ENCODE measurements around the gene CR1L. TPM values are rescaled to one million over a fixed set of nuclear protein-coding genes. Genes with fewer than 3 reads are reported as not detected.
"Not testable (repeated sequence)": the region's sequence is repeated elsewhere in the genome, so short reads cannot be mapped to it uniquely, and the experiment has no call there.

Gene CR1L
- total and polyA plus RNA-seq, 7 donors, result 0.05 TPM; not detected in 6

DNA sequence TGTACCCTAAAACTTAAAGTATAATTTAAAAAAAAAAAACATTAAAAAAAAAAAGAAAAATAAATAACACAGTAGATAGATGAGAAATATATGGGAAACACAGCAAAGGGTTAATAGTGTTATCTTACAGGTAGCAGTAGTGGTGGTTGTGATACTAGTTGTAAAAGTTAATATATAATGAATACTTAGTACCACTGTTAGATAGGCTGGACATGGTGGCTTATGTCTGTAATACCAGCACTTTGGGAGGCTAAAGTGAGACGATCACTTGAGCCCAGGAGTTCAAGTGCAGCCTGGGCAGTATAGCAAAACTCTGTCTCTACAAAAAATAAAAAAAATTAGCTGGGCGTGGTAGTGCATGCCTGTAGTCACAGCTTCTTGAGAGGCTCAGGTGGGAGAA is 74.3 kb downstream of the CR1L start:
- no peak for ATAC-seq
- WGBS, 3 donors, result 77 to 81% (median 78%) methylated on average over 2 of the region's 2 CpGs
- no peak overlapping the region for H3K27ac ChIP-seq

GRCh38 chr1:207728200-207728858 is 83.4 kb downstream of the CR1L start:
- intact Hi-C loops (cut with DNase I), result not testable (repeated sequence)

More for the DNA sequence above, 74.3 kb downstream of the CR1L start:
- H3K4me3 ChIP-seq, result no peak overlapping the region
- no peak for DNase-seq
- no peaks in the 10 kb centered on the region for H3K4me1 ChIP-seq
- H3K27me3 ChIP-seq (ENCODE audit: insufficient read depth in 3 of 3, low read length in 2 of 3), result no peaks in the 10 kb centered on the region
- no peaks in the 10 kb centered on the region for H3K36me3 ChIP-seq (ENCODE audit: insufficient read depth in 1 of 2, low read depth in 1 of 2)
- TF ChIP-seq CTCF (IDR thresholded peaks at IDR 0.05), result no peak
- intact Hi-C loops (cut with DNase I), result no loop called here
- no peaks in the 10 kb centered on the region for H3K9me3 ChIP-seq

GRCh38 chr1:207737503-207738157 is 92.7 kb downstream of the CR1L start:
- H3K9me3 ChIP-seq; H3K4me3 ChIP-seq; ATAC-seq; H3K4me1 ChIP-seq; H3K36me3 ChIP-seq (ENCODE audit: insufficient read depth in 1 of 2, low read depth in 1 of 2); H3K27me3 ChIP-seq (ENCODE audit: insufficient read depth in 3 of 3, low read length in 2 of 3); H3K27ac ChIP-seq; DNase-seq; intact Hi-C loops (cut with DNase I): not testable (repeated sequence)
- WGBS, 3 donors, result 67 to 74% (median 73%) methylated on average over 7 to 8 of the region's 8 CpGs

More at GRCh38 chr1:207728200-207728858, 83.4 kb downstream of the CR1L start:
- not testable (repeated sequence) for H3K27me3 ChIP-seq (ENCODE audit: insufficient read depth in 3 of 3, low read length in 2 of 3); H3K36me3 ChIP-seq (ENCODE audit: insufficient read depth in 1 of 2, low read depth in 1 of 2); DNase-seq; H3K9me3 ChIP-seq; H3K27ac ChIP-seq; H3K4me3 ChIP-seq; ATAC-seq; H3K4me1 ChIP-seq
- WGBS, 3 donors, result 83 to 90% (median 83%) methylated on average over 4 of the region's 4 CpGs

DNA sequence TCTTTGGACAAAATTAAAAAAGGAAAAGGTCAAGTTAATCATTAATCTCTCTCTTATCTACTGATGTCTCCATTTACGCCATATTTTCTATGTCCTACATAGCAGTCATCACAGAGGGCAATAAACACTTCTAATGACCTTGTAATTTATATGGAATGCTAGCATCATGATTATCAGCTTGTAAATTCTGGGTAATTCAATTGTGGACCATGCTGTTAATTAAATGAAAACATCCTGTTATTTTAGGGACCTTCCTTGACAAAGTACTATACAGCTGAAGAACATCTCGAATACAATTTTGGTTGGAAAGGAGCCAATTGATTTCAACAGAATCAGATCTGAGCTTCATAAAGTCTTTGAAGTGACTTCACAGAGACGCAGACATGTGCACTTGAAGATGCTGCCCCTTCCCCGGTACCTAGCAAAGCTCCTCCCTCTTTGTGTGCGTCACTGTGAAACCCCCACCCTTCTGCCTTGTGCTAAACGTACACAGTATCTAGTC is 93.3 kb downstream of the CR1L start:
- H3K4me3 ChIP-seq; DNase-seq; H3K9me3 ChIP-seq; H3K27me3 ChIP-seq (ENCODE audit: insufficient read depth in 3 of 3, low read length in 2 of 3); ATAC-seq; H3K36me3 ChIP-seq (ENCODE audit: insufficient read depth in 1 of 2, low read depth in 1 of 2); H3K27ac ChIP-seq; intact Hi-C loops (cut with DNase I); H3K4me1 ChIP-seq: not testable (repeated sequence)
- 37 to 44% (median 43%) methylated on average over 6 of the region's 6 CpGs for WGBS, 3 donors

DNA sequence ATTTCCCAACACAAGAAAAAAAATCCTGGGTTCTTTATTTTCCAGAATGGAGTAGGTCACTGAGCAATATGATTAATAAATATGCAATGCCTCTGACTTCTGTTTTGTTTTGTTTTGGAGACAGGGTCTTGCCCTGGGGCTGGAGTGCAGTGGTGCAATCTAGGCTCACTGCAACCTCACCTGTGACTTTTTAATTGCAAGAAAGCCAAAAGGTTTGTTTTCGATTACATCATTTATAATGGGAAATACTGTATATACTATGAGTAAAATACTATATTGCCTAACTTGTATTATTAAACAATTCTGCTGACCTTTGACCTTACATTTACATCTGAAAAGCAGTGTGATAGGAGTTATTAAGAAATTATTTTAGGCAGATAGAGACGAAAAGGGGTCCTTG is 95.3 kb downstream of the CR1L start:
- Histone ChIP-seq H3K27me3 (ENCODE audit: insufficient read depth in 3 of 3, low read length in 2 of 3) (no peaks in the 10 kb centered on the region), H3K36me3 (ENCODE audit: insufficient read depth in 1 of 2, low read depth in 1 of 2) (no peaks in the 10 kb centered on the region), H3K4me1 (no peaks in the 10 kb centered on the region), H3K27ac (no peak overlapping the region), H3K4me3 (no peak overlapping the region), H3K9me3 (no peaks in the 10 kb centered on the region)
- no peak for TF ChIP-seq CTCF (IDR thresholded peaks at IDR 0.05)
- intact Hi-C loops (cut with DNase I), result no loop called here
- WGBS, 3 donors, result 91 to 95% (median 94%) methylated on average over 2 of the region's 2 CpGs
- ATAC-seq (no peak), DNase-seq (no peak)

DNA sequence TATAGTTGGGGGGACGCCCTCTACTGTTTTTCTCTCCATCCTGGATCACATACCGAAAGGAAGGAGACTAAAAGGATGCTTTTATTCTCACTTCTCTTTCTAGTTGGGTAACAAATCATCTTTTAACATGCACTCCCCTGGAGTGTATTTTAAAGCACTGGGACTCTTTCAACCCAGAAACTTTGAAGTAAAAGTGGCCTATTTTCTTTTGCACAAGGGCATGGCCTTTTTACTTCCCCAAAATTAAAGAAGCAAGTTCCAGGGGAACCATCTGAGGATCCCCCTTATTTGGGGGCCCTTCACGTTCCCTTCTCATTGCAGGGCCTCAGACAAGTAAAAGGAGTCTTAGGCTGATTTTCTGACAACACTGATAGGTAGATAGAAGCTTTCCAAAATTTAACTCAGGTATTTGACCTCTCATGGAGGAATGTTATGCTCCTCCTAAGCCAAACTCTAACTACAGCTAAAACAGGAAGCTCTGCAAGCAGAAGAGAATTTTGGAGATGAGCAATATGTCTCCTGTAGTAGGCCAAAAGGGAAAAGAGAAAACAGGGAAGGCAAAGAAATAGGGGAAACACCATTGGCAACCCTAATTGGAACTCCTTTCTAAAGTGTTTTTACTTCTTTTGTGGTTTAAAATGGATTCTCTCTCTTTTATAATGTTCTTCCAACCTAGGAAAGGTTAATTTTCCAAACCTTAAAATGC is 98.1 kb downstream of the CR1L start:
- intact Hi-C loops (cut with DNase I), result no loop called here
- no peaks in the 10 kb centered on the region for H3K36me3 ChIP-seq (ENCODE audit: insufficient read depth in 1 of 2, low read depth in 1 of 2)
- 86 to 88% (median 87%) methylated on average over 3 of the region's 3 CpGs for WGBS, 3 donors

More for the DNA sequence above, 98.1 kb downstream of the CR1L start:
- Histone ChIP-seq H3K4me3 (no peak overlapping the region), H3K4me1 (no peaks in the 10 kb centered on the region), H3K9me3 (no peaks in the 10 kb centered on the region), H3K27ac (no peak overlapping the region), H3K27me3 (ENCODE audit: insufficient read depth in 3 of 3, low read length in 2 of 3) (no peaks in the 10 kb centered on the region)
- no peak for DNase-seq
- no peak for ATAC-seq
- TF ChIP-seq CTCF (IDR thresholded peaks at IDR 0.05), result no peak

All from psoas muscle (tissue), 8 donors.